ENCODE results near the gene TARM1.

DNA sequence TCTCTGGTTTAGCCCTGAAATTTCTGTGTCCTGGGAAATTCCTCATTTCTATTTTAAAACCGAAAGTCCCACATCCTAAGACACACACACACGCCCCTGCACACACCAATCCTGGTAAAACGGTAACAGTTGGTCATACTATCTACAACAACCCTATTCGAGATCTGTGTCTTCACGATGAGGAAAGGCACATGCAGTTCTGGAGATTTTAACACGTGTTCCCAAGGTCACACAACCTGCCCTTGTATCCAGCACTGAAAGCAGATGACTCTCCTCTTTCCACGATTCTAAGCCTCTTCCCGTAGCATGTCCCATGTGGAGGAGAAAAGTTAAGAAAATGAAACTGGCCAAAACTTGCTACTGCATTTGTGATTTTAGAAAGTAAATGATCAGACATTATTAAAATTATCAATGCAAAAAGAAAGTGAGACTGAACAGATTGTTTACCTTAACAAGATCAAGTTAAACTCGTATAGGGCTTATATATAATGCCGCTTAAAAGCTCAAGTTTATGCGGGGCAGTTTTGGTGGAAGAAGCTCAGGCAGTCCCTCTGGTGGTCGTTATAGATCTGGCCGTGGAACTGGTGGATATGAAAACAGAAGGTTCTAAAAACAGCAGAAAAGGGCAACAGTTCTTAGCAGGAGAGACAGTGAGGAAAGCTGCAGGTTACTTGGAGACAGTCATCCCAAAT, 50.1 kb downstream of the TARM1 start:
- TF ChIP-seq, protein P1, sequence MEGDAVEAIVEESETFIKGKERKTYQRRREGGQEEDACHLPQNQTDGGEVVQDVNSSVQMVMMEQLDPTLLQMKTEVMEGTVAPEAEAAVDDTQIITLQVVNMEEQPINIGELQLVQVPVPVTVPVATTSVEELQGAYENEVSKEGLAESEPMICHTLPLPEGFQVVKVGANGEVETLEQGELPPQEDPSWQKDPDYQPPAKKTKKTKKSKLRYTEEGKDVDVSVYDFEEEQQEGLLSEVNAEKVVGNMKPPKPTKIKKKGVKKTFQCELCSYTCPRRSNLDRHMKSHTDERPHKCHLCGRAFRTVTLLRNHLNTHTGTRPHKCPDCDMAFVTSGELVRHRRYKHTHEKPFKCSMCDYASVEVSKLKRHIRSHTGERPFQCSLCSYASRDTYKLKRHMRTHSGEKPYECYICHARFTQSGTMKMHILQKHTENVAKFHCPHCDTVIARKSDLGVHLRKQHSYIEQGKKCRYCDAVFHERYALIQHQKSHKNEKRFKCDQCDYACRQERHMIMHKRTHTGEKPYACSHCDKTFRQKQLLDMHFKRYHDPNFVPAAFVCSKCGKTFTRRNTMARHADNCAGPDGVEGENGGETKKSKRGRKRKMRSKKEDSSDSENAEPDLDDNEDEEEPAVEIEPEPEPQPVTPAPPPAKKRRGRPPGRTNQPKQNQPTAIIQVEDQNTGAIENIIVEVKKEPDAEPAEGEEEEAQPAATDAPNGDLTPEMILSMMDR (IDR thresholded peaks at IDR 0.05), result no peak
- TF ChIP-seq POLR2A (IDR thresholded peaks at IDR 0.05), result no peak

Data from uterus (tissue), 2 donors.